GM04504 (cell line): ENCODE data around the gene ARHGAP11A.
A peak's percentile ranks its signal among the peaks of the same experiment; 100 is the strongest.
"Not testable (repeated sequence)": the region's sequence is repeated elsewhere in the genome, so short reads cannot be mapped to it uniquely, and the experiment has no call there.

Source experiments
- DNase-seq: peaks from one replicate; pipeline ENCODE4 v3.0.0-alpha.2; 2012; ENCODE audit warnings: low read depth

The ARHGAP11A gene

GRCh38 chr15:32615051-32615870, at the start of gene ARHGAP11A:
TSS of gene ARHGAP11A (plus strand) at chr15:32615504. CDS start at chr15:32616212, 708 bp downstream.
- peak; percentile 77 for DNase-seq

- not testable (repeated sequence) for DNase-seq
These were observed 46.3 kb upstream of the ARHGAP11A start for GRCh38 chr15:32568988-32569387.

- not testable (repeated sequence) for DNase-seq
These were observed 36.8 kb upstream of the ARHGAP11A start for GRCh38 chr15:32578482-32578881.

- DNase-seq, result not testable (repeated sequence)
These were observed 29.5 kb upstream of the ARHGAP11A start for GRCh38 chr15:32585844-32586243.

GRCh38 chr15:32593151-32593550, 22.2 kb upstream of the ARHGAP11A start, which contains the start of gene GOLGA8N:
TSS of gene GOLGA8N (plus strand) at chr15:32593456.
- DNase-seq, result not testable (repeated sequence)

GRCh38 chr15:32609518-32609917, 5.8 kb upstream of the ARHGAP11A start:
- not testable (repeated sequence) for DNase-seq

GRCh38 chr15:32610719-32611118, 4.6 kb upstream of the ARHGAP11A start:
- DNase-seq, result peak; percentile 9

GRCh38 chr15:32614712-32615050, 623 bp upstream of the ARHGAP11A start:
- DNase-seq, result not testable (repeated sequence)

GRCh38 chr15:32615871-32616426, 645 bp downstream of the ARHGAP11A start:
- DNase-seq, result not testable (repeated sequence)

- no peak for DNase-seq
These were observed 21.1 kb downstream of the ARHGAP11A start for GRCh38 chr15:32636410-32636809.

- DNase-seq, result no peak
These were observed 21.7 kb downstream of the ARHGAP11A start for GRCh38 chr15:32636908-32637567.

GRCh38 chr15:32637704-32638103, 22.4 kb downstream of the ARHGAP11A start:
- no peak for DNase-seq

GRCh38 chr15:32641517-32642059, 26.3 kb downstream of the ARHGAP11A start, which contains the start of gene SCG5:
TSS of gene SCG5 (plus strand) at chr15:32641710. CDS start at chr15:32643593, 1,883 bp downstream.
- no peak for DNase-seq

GRCh38 chr15:32642667-32643435, 27.5 kb downstream of the ARHGAP11A start:
- no peak for DNase-seq

- no peak for DNase-seq
These were observed 28.7 kb downstream of the ARHGAP11A start for GRCh38 chr15:32643907-32644445.

GRCh38 chr15:32646291-32646690, 31.0 kb downstream of the ARHGAP11A start:
- no peak for DNase-seq

GRCh38 chr15:32649342-32649741, 34.0 kb downstream of the ARHGAP11A start:
- DNase-seq, result no peak

GRCh38 chr15:32651229-32651837, 36.0 kb downstream of the ARHGAP11A start:
- DNase-seq, result peak; percentile 60

GRCh38 chr15:32652178-32652577, 36.9 kb downstream of the ARHGAP11A start:
- DNase-seq, result no peak

GRCh38 chr15:32656091-32656490, 40.8 kb downstream of the ARHGAP11A start:
- no peak for DNase-seq

- no peak for DNase-seq
These were observed 41.2 kb downstream of the ARHGAP11A start for GRCh38 chr15:32656496-32656895.
